H1 (cell line): ENCODE measurements around the gene BRSK2. TPM values are rescaled to one million over a fixed set of nuclear protein-coding genes. Genes with fewer than 3 reads are reported as not detected.

Source experiments
- CTCF ChIA-PET: fragments of 300-600 bp; sonication (Branson Sonifier 250); formaldehyde crosslinking; loops from one replicate; lab custom pipeline; 2021; ENCODE audit not compliant: partially characterized antibody; lab: Charles Lee
- POLR2A ChIA-PET: fragments of 300-600 bp; sonication (Branson Sonifier 250); formaldehyde crosslinking; loops from one replicate; lab custom pipeline; 2021; ENCODE audit warnings: inconsistent platforms; ENCODE audit not compliant: partially characterized antibody; lab: Charles Lee
- DNase-seq, 2 experiments: peaks; one replicate each; pipeline versions ENCODE4 v3.0.0 to v3.0.0-alpha.2; 2010 to 2022; ENCODE audit warnings: low spot score in 2 of 2, low read depth in 1 of 2, mixed read lengths in 1 of 2
- FAIRE-seq: peaks from 2 replicates; lab custom pipeline; 2011; peaks lifted over from hg19 to GRCh38; lab: Jason Lieb, UNC
- H2AFZ ChIP-seq: 2 replicates; pipeline ENCODE4 v1.8.1; 2012; ENCODE audit warnings: low read length, inconsistent platforms
- H2AK5ac ChIP-seq: 2 replicates; pipeline ENCODE4 v1.6.1; 2013; ENCODE audit warnings: low read depth, low read length
- H2BK120ac ChIP-seq: replicated peaks from 2 replicates; pipeline ENCODE3; 2013; ENCODE audit warnings: low read depth, low read length, inconsistent platforms
- H2BK12ac ChIP-seq: 2 replicates; pipeline ENCODE4 v1.6.1; 2013; ENCODE audit warnings: low read depth, low read length
- H2BK15ac ChIP-seq: 2 replicates; pipeline ENCODE4 v1.6.1; 2013; ENCODE audit warnings: low read length
- H2BK20ac ChIP-seq: 2 replicates; pipeline ENCODE4 v1.6.1; 2013; ENCODE audit warnings: low read length
- H2BK5ac ChIP-seq: 2 replicates; pipeline ENCODE4 v1.6.1; 2013; ENCODE audit warnings: low read depth, low read length
- H3K14ac ChIP-seq: 2 replicates; pipeline ENCODE4 v1.6.1; 2013; ENCODE audit warnings: inconsistent platforms; ENCODE audit not compliant: insufficient read length
- H3K18ac ChIP-seq: 2 replicates; pipeline ENCODE4 v1.6.1; 2013; ENCODE audit warnings: low read length; ENCODE audit errors: extremely low read depth
- H3K23ac ChIP-seq: 2 replicates; pipeline ENCODE4 v1.6.1; 2013; ENCODE audit warnings: inconsistent platforms; ENCODE audit not compliant: insufficient read length
- H3K23me2 ChIP-seq: 2 replicates; pipeline ENCODE4 v1.6.1; 2013; ENCODE audit warnings: low read depth, low read length
- H3K27ac ChIP-seq: 2 replicates; pipeline ENCODE4 v1.6.1; 2011; ENCODE audit warnings: low read depth, low read length, inconsistent platforms
- H3K27me3 ChIP-seq, 4 experiments: replicated peaks in 1 of 4; 1 replicate in 1 of 4; 2 replicates in 3 of 4; pipeline versions ENCODE4 v1.6.1 to v1.8.1; 2011 to 2013; ENCODE audit warnings: low read length in 3 of 4, mild to moderate bottlenecking in 3 of 4, inconsistent platforms in 2 of 4, mixed read lengths in 2 of 4, moderate library complexity in 1 of 4; ENCODE audit not compliant: control insufficient read depth in 3 of 4, insufficient read depth in 3 of 4; ENCODE audit errors: extremely low read depth in 1 of 4
- H3K36me3 ChIP-seq, 4 experiments: 2 replicates each; pipeline versions ENCODE4 v1.6.1 to v1.8.1; 2011 to 2013; ENCODE audit warnings: mild to moderate bottlenecking in 4 of 4, low read length in 3 of 4, moderate library complexity in 2 of 4, control low read depth in 1 of 4, inconsistent platforms in 1 of 4; ENCODE audit not compliant: insufficient read depth in 4 of 4, control insufficient read depth in 2 of 4
- H3K4ac ChIP-seq: replicated peaks from 2 replicates; pipeline ENCODE3; 2013; ENCODE audit warnings: low read length, low read depth, mixed read lengths, inconsistent platforms; ENCODE audit not compliant: insufficient read length
- H3K4me1 ChIP-seq, 4 experiments: replicated peaks in 1 of 4; 1 replicate in 1 of 4; 2 replicates in 3 of 4; pipeline versions ENCODE4 v1.6.1 to v1.8.1; 2011 to 2013; ENCODE audit warnings: low read length in 3 of 4, inconsistent platforms in 2 of 4, mixed read lengths in 1 of 4; ENCODE audit not compliant: insufficient read depth in 4 of 4, control insufficient read depth in 3 of 4
- H3K4me2 ChIP-seq, 2 experiments: 2 replicates each; pipeline versions ENCODE4 v1.6.1 to v1.8.1; 2011 to 2013; ENCODE audit warnings: low read depth in 2 of 2, low read length in 2 of 2, control low read depth in 1 of 2, inconsistent platforms in 1 of 2, mild to moderate bottlenecking in 1 of 2; ENCODE audit not compliant: insufficient read depth in 1 of 2
- H3K4me3 ChIP-seq, 4 experiments: fragments of 200-600, 300-600 bp in 1 of 4; sonication (generic), shearing (Covaris generic), sonication (Bioruptor Twin) in 1 of 4; 2 replicates each; pipeline versions ENCODE4 v1.5.1 to v1.8.1; 2011 to 2016; ENCODE audit warnings: low read length in 4 of 4, low read depth in 3 of 4, control low read depth in 2 of 4, inconsistent platforms in 2 of 4, mild to moderate bottlenecking in 2 of 4, mixed read lengths in 1 of 4, moderate library complexity in 1 of 4; ENCODE audit not compliant: insufficient read depth in 2 of 4; ENCODE audit errors: extremely low read depth in 1 of 4
- H3K56ac ChIP-seq: replicated peaks from 2 replicates; pipeline ENCODE3; 2013; ENCODE audit warnings: low read depth, mild to moderate bottlenecking, mixed read lengths, low read length, inconsistent platforms; ENCODE audit not compliant: insufficient read length
- H3K79me1 ChIP-seq: 2 replicates; pipeline ENCODE4 v1.6.1; 2013; ENCODE audit warnings: low read depth, low read length, control low read depth
- H3K79me2 ChIP-seq, 2 experiments: 2 replicates each; pipeline versions ENCODE4 v1.6.1 to v1.8.1; 2012 to 2013; ENCODE audit warnings: low read length in 2 of 2, mild to moderate bottlenecking in 2 of 2, inconsistent platforms in 1 of 2; ENCODE audit not compliant: insufficient read depth in 2 of 2, control insufficient read depth in 1 of 2
- H3K9ac ChIP-seq, 4 experiments: replicated peaks in 1 of 4; 1 replicate in 1 of 4; 2 replicates in 3 of 4; pipeline versions ENCODE4 v1.6.1 to v1.8.1; 2011 to 2013; ENCODE audit warnings: low read depth in 3 of 4, low read length in 3 of 4, control low read depth in 2 of 4, mild to moderate bottlenecking in 2 of 4, moderate library complexity in 2 of 4, inconsistent platforms in 1 of 4; ENCODE audit errors: extremely low read depth in 1 of 4
- H3K9me3 ChIP-seq, 2 experiments: 2 replicates each; pipeline versions ENCODE4 v1.6.1 to v1.8.1; 2012 to 2013; ENCODE audit warnings: mild to moderate bottlenecking in 2 of 2, moderate library complexity in 2 of 2, control low read depth in 1 of 2, inconsistent platforms in 1 of 2, low read depth in 1 of 2, low read length in 1 of 2, mixed read lengths in 1 of 2; ENCODE audit not compliant: insufficient read depth in 2 of 2
- H4K20me1 ChIP-seq, 2 experiments: replicated peaks in 1 of 2; 2 replicates each; pipeline versions ENCODE3 to v1.8.1; 2011 to 2013; ENCODE audit warnings: inconsistent platforms in 2 of 2, low read length in 2 of 2, mild to moderate bottlenecking in 1 of 2; ENCODE audit not compliant: insufficient read depth in 2 of 2, control insufficient read depth in 1 of 2
- H4K5ac ChIP-seq: 2 replicates; pipeline ENCODE4 v1.6.1; 2013; ENCODE audit warnings: low read length, low read depth, mixed read lengths, inconsistent platforms; ENCODE audit not compliant: insufficient read length
- H4K8ac ChIP-seq: 2 replicates; pipeline ENCODE4 v1.8.0; 2013; ENCODE audit warnings: mild to moderate bottlenecking, moderate library complexity, low read length, inconsistent platforms; ENCODE audit not compliant: insufficient read depth; ENCODE audit errors: extremely low read depth
- H4K91ac ChIP-seq: replicated peaks from 2 replicates; pipeline ENCODE3; 2013; ENCODE audit warnings: low read length, mixed read lengths, inconsistent platforms; ENCODE audit not compliant: insufficient read length
- ATF2 ChIP-seq: IDR thresholded peaks from 2 replicates; pipeline ENCODE4 v1.6.1; 2012; ENCODE audit warnings: low read length, inconsistent platforms
- BACH1 ChIP-seq: IDR thresholded peaks from 2 replicates; pipeline ENCODE4 v1.6.1; 2012; ENCODE audit warnings: low read length, improper control_type of control experiment
- CBX8 ChIP-seq: fragments of 300-800, 300-1000 bp; sonication (generic); IDR thresholded peaks from 2 replicates; pipeline ENCODE4 v1.7.1; 2016; ENCODE audit warnings: low read depth, low read length, borderline replicate concordance
- CHD1 ChIP-seq: IDR thresholded peaks from 2 replicates; pipeline ENCODE4 v1.6.1; 2012; ENCODE audit warnings: low read depth, low read length, improper control_type of control experiment
- CHD2 ChIP-seq: IDR thresholded peaks from 2 replicates; pipeline ENCODE4 v1.6.1; 2012; ENCODE audit warnings: low read length, improper control_type of control experiment
- JUN ChIP-seq: IDR thresholded peaks from 2 replicates; pipeline ENCODE4 v1.6.1; 2011; ENCODE audit warnings: low read depth, mild to moderate bottlenecking, improper control_type of control experiment, low read length
- SIN3A ChIP-seq, 2 experiments: IDR thresholded peaks in 1 of 2; conservative IDR thresholded peaks in 1 of 2; 2 replicates each; pipeline ENCODE4 v1.6.1; 2011 to 2012; ENCODE audit warnings: low read length in 2 of 2, improper control_type of control experiment in 1 of 2, low read depth in 1 of 2, mild to moderate bottlenecking in 1 of 2
- SUZ12 ChIP-seq: fragments of 200-600 bp; sonication (generic); IDR thresholded peaks from 2 replicates; pipeline ENCODE4 v1.6.1; 2012; ENCODE audit warnings: mild to moderate bottlenecking, inconsistent platforms, low read length, moderate library complexity, mixed read lengths
- TAF7 ChIP-seq: optimal IDR thresholded peaks from 2 replicates; pipeline ENCODE3; 2011; ENCODE audit warnings: low read depth, mild to moderate bottlenecking, inconsistent platforms, low read length, moderate library complexity, borderline replicate concordance
- WGBS, 2 experiments: shearing (Covaris generic) in 1 of 2; methylation state at CpG; one replicate each; pipeline versions ENCODE4 v1.1.6 to v1.1.7; 2013 to 2015; ENCODE audit warnings: low lambda C conversion rate in 2 of 2, mixed read lengths in 2 of 2, inconsistent platforms in 1 of 2, low coverage in 1 of 2, missing lambda C conversion rate in 1 of 2; ENCODE audit not compliant: insufficient replicate concordance in 2 of 2, insufficient coverage in 1 of 2, insufficient read length in 1 of 2; ENCODE audit errors: extremely low coverage in 1 of 2, missing lambda C conversion rate in 1 of 2; 5-methylcytosine and 5-hydroxymethylcytosine counted together
- polyA plus RNA-seq, 7 experiments: library from polyadenylated mRNA; depleted of rRNA in 3 of 7; stranded (reverse) in 5 of 7; unstranded in 2 of 7; fragments of >200 nt in 5 of 7; fragments of 200-250 nt in 2 of 7; gene quantifications; 1 replicate in 5 of 7; 2 replicates in 1 of 7; 4 replicates in 1 of 7; pipeline versions ENCODE4 v1.2.1 to v1.2.3, GENCODE V29; 2011 to 2013; ENCODE audit warnings: missing spikeins in 2 of 7, mixed read lengths in 2 of 7
- total RNA-seq: library from RNA; stranded (reverse); fragmentation: NEBNext Ultra II Directional; extraction: Animal tissue kit (Norgen Biotek cat#: 25700); gene quantifications from 2 replicates; pipeline ENCODE4 v1.2.1, GENCODE V29; 2021
- TF ChIP-seq, protein P1 (sequence below): IDR thresholded peaks from 2 replicates; pipeline ENCODE4 v1.6.1; 2012; ENCODE audit warnings: inconsistent platforms

BRSK2 gene
- total and polyA plus RNA-seq, 2 of the 8 experiments (the other 6 are each of a cell fraction or from before 2014, with no cell fraction given): 17.3 to 27.1 TPM

DNA sequence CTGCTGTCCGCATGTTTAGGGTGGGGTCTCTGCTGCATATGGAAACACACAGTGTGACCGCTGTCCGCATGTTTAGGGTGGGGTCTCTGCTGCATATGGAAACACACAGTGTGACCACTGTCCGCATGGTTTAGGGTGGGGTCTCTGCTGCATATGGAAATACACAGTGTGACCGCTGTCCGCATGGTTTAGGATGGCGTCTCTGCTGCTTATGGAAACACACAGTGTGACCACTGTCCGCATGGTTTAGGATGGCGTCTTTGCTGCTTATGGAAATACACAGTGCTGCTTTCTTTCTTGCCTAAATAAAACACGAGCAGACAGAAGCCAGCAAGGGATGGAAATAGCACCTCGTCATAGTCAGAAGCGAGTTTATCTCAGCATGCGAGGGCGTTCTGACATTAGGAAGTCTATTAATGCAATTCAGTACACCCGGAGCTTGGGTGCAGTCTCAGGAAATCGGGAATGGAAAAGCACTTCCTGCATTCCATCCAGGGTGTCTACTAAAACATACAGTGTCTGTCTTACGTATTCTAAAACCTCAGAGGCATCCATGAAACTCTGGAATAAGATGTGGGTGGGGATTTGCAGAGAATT lies 47.7 kb upstream of the BRSK2 start:
- H2BK20ac ChIP-seq: no peak overlapping the region
- H4K5ac ChIP-seq: no peak overlapping the region
- no peak overlapping the region for H3K14ac ChIP-seq
- no peak overlapping the region for H3K4ac ChIP-seq
- no peak overlapping the region for H3K56ac ChIP-seq
- H4K8ac ChIP-seq: no peak overlapping the region
- no peak for FAIRE-seq
- H4K20me1 ChIP-seq: peaks cover 0 to 3% of the 10 kb centered on the region in 2 experiments
- no peak overlapping the region for H3K9ac ChIP-seq
- H4K91ac ChIP-seq: no peak overlapping the region
- H3K9me3 ChIP-seq: no peaks in the 10 kb centered on the region
- no peak overlapping the region for H3K18ac ChIP-seq
- WGBS, 2 experiments: 88% methylated on average over 17 of the region's 17 CpGs; no CpG with 5 or more reads in 1 of the 2 experiments
- H3K4me2 ChIP-seq: no peak overlapping the region
- no peak overlapping the region for H3K4me3 ChIP-seq
- H3K36me3 ChIP-seq: no peaks in the 10 kb centered on the region; a peak in 1 of 8 replicates
- no peaks in the 10 kb centered on the region for H3K79me2 ChIP-seq
- no peak overlapping the region for H2AFZ ChIP-seq
- ChIA-PET CTCF (interaction anchor here (0.6 to 1.5 kb wide), 2 partner anchors 41 to 46 kb away, joined by 3 read pairs; no protein-coding TSS in a partner anchor), POLR2A (interaction anchor here (1.7 kb wide), 1 partner anchor 9 kb away, joined by 7 read pairs; no protein-coding TSS in a partner anchor)
- no peak overlapping the region for H3K23ac ChIP-seq
- no peak for DNase-seq
- H3K27me3 ChIP-seq: peaks cover 5 to 21% (median 14%) of the 10 kb centered on the region in 4 experiments
- H2BK12ac ChIP-seq: no peak overlapping the region
- H3K79me1 ChIP-seq: no peaks in the 10 kb centered on the region
- no peak overlapping the region for H2BK5ac ChIP-seq
- no peak overlapping the region for H2BK15ac ChIP-seq
- H2AK5ac ChIP-seq: no peak overlapping the region
- H2BK120ac ChIP-seq: no peak overlapping the region
- H3K23me2 ChIP-seq: peaks cover 6% of the 10 kb centered on the region; the same call in 1 of the 2 replicates
- no peak overlapping the region for H3K27ac ChIP-seq
- H3K4me1 ChIP-seq: no peaks in the 10 kb centered on the region
- no peak for TF ChIP-seq CHD2
- no peak for TF ChIP-seq JUN
- TF ChIP-seq, protein P1, sequence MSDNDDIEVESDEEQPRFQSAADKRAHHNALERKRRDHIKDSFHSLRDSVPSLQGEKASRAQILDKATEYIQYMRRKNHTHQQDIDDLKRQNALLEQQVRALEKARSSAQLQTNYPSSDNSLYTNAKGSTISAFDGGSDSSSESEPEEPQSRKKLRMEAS: no peak
- TF ChIP-seq ATF2: no peak
- no peak for TF ChIP-seq SUZ12
- no peak for TF ChIP-seq TAF7
- no peak for TF ChIP-seq SIN3A (conservative IDR thresholded peaks at IDR 0.05 in 1 of 2, IDR thresholded peaks at IDR 0.05 in 1 of 2; ENCODE audit: low read depth in 1 of 2, low read length in 2 of 2)
- no peak for TF ChIP-seq CHD1
- no peak for TF ChIP-seq CBX8
- TF ChIP-seq BACH1: no peak
